GM04504 (cell line): ENCODE data around the gene FZD1.
"Not testable (repeated sequence)": the region's sequence is repeated elsewhere in the genome, so short reads cannot be mapped to it uniquely, and the experiment has no call there.

Source experiments
- DNase-seq: peaks from one replicate; pipeline ENCODE4 v3.0.0-alpha.2; 2012; ENCODE audit warnings: low read depth

The FZD1 gene

DNA sequence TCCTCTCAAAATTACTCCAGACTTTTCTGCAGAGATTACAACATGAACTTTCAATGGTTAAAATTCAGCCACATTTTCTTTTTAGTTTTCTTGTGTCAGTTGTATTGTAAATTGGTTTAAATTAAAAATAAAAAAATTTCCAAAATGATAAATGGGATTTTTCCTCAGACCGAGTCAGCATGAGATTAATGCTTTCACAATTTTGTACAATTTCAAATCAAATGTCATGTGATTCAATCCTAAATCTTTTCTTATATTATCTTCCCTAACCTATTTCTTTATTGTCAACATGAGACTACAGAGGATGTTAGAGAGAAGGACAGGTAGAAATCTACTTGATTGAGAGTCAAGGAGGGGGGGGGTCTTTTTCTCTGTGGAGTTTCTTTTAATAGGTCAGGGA is 33.7 kb downstream of the FZD1 start:
- no peak for DNase-seq

DNA sequence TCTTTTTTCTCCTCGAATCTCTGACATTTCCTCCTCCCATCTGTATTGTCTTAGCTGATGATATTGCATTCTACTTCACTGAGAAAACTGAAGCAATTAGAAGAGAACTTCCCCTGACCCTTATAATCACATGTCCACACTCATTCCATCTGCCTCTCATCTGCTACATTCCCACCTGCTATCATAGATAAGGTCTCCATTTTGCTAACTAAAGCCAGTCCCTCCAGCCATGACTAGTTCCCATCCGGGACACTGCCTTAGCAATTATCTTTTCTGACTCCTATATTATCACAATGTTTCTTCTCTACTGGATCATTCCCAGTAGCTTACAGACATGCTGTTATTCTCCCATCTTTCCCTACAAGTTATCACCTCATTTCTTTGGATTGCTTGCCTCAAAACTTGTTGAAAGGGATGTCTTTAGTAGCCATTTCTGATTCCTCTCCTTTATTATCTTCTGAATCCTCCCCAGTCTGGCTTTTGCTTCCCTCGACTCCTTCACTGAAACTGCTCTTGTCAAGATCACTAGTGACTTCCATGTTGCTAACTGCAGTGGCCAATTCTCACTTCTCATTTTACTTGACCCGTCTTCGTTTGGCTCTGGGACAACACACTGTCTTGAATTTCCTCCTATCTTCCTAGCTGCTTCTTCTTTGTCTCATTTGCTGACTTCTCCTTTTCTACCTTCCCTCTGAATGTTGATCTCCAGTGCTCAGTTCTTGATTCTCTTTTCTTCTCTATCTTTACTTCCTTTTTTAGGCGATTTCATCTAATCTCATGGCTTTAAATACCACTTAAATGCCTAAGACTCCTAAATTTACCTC is 35.9 kb downstream of the FZD1 start:
- DNase-seq: no peak

DNA sequence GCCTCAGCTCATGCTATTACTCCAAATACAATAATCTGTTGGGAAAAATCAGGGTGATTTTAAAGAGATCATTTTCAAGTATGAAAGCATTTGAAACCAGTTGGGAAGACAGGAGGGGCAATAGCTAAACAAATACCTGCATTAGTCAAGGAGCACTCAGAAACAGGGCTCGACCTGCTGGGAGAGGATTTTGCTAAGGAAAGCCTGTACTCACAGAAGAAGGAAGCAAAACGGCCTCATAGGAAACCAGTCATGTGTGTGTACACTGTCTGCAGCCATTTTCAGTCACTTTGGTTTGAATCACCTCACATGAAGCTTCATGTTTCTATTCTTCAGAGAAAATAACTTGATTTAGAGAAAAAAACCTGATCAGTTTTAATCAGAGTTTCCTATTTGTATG is 38.6 kb downstream of the FZD1 start:
- DNase-seq: no peak

DNA sequence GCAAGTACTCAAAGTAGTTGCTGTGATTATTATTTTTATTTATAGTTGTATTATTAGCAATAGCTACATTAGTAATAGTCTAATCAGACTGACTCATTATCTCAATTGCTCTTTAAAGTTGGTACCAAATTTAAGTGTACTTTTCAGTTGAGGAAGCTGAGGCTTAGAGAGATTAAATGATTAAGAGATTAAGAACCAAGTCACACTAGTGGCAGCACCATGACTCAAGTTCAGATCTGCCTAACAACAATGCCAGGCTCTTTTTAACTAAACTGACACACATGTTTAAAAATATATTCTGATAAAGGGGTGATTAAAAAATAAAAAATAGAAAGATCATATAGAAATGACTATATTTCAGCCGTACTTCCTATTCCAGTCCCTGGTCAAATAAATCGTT is 42.0 kb downstream of the FZD1 start:
- DNase-seq: no peak

DNA sequence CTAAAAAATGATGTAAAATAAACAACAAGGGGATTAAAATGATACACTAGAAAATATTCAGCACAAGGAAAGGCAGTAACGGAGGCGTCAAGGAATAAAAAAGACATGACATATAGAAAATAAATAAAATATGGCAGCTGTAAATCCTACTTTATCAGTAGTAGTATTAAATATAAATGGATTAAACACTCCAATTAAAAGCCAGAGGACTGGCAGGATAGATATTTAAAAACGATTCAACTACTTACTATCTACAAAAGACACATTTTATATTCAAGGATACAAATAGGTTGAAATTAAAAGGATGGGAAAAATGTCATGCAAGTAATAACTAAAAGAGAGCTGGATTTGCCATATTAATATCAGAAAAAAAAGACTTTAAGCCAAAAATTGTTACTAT is 43.2 kb downstream of the FZD1 start:
- no peak for DNase-seq

DNA sequence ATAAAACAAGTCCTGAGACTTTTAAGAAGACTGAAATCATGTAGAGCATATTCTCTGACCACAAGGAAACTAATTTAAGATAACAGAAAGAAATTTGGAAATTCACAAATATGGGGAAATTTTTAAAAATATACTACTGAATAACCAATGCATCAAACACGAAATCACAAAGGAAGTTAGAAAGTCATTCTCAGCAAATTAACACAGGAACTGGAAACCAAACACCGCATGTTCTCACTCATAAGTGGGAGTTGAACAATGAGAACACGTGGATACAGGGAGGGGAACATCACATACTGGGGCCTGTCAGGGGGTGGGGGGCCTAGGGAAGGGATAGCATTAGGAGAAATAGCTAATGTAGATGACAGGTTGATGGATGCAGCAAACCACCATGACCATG is 44.0 kb downstream of the FZD1 start:
- not testable (repeated sequence) for DNase-seq

DNA sequence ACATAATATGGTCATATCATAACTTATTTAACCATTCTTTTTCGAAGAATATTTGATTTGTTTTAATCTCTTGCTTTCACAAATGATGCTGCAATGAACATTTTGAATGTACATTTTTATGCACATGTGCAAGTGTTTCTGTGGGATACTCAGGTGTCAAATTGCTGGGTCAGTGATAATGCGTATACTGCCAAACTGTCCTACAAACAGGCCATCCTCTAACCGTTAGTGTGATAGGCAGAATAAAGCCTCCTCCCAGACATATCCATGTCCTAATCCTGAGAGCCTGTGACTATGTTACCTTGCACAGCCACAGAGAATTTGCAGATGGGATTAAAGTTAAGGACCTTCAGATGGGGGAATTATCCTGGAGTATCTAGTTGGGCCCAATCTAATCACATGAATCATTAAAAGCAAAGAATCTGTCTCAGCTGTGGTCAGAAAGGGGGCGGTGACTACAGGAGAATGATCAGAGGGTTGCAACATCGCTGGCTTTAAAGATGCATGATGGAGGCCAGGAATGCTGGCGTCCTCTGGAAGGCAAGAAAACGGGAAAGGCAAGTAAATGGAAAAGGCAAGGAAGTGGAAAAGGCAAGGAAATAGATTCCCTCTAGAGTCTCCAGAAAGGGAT is 46.7 kb downstream of the FZD1 start:
- peak; percentile 38 for DNase-seq

DNA sequence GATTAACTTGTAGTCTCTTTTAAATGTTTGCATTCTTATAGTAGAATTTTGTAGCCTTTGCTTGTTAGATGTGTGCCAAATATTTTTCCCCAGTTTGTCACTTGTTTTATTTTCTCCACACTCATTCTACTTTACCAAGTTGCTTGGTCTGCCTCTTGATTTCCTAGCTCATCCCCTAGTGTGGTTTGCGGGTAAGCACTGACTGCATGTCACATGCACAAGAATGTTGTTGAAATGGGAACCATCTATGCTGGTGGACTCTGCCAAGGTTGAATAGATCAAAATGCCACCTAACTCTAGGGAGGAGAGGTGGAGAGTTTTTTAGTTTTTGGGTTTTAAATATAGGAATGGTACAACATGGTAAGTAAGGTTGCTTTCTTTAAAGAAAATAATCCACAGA is 47.6 kb downstream of the FZD1 start:
- no peak for DNase-seq

DNA sequence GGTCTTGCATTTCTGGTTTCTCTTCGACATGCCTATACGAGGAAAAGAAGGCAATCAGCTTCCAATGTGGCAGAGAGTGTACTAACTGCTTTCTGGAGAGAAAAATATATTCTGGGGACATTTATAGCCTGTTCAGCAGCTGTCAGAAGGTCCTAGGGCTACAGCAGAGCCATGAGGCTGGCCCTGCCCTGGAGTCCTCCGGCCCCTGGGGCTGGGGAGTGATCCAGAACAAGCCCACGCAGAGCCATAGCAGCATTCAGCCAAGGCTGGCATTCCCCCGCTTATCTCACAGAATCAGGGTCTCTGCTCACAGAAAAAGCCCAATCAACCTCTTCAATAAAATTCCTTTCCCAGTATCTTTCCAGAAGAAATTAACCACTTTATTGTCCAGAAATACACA is 48.9 kb downstream of the FZD1 start:
- no peak for DNase-seq

DNA sequence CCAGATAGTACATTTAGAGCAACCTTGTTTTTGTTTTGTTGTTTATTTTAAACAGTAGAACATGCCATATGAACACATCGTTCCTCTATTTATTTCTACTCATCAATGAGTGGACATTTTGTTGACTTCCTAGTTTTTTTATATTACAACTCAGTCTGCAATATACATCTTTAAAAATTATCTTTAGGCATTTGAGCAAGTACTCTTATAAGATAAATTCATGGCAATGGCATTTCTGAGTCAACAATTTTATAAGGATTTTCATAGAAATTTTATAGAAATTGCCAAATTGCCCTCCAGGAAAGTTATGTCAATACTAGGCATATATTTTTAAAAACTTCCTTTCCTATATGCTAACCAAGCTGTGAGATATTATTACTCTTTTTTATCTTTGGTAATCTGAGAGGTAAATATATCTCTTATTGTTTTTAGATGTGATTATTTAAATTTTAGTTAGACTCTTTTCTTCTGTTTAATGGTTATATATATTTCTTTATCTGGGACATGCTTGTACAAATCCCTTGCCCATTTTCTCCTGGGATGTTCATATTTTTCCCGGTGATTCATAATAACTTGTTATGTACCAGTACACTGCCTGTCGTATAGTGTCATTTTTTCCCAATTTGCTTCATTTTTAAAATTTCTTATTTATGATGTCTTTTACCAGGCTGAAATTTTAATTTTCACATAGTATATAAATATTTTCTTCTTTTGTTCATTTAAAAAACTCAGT is 50.5 kb downstream of the FZD1 start:
- no peak for DNase-seq

DNA sequence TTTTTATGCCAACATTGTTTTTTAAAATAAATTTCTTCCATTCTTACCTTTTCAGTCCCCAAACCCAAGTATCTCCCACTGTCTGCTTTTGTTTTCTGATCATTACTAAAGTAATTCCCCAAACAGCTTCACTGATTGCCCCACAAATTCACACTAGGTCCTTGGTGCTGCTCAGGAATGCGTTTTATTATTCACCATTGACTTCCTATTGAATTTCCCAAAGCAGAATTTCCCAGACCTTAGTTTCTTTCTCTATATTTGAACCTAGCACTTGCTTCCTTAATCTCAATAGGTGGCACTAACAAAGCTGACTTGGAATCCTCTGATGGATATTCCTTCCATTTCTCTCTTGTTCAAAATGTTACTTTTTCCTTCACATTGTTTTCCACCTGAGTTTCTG is 52.2 kb downstream of the FZD1 start:
- no peak for DNase-seq

DNA sequence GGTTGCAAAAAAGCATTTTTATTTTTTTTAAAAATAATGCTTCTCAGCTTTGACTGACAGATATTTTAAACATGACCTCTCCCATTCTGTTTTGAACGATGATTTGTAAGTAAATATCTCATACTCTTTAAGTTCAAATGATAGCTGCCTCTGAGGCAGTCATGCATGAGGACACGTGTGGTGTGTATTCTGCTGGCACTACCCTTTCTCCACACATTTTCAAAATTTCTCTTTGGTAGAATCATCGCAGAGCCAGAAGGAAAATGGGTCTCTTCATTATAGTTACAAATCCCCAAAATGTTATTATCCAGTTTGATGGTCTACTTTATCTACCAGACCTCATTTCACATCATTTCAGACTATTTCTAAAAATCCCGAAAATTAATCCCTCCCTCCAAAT is 55.1 kb downstream of the FZD1 start:
- DNase-seq: no peak

DNA sequence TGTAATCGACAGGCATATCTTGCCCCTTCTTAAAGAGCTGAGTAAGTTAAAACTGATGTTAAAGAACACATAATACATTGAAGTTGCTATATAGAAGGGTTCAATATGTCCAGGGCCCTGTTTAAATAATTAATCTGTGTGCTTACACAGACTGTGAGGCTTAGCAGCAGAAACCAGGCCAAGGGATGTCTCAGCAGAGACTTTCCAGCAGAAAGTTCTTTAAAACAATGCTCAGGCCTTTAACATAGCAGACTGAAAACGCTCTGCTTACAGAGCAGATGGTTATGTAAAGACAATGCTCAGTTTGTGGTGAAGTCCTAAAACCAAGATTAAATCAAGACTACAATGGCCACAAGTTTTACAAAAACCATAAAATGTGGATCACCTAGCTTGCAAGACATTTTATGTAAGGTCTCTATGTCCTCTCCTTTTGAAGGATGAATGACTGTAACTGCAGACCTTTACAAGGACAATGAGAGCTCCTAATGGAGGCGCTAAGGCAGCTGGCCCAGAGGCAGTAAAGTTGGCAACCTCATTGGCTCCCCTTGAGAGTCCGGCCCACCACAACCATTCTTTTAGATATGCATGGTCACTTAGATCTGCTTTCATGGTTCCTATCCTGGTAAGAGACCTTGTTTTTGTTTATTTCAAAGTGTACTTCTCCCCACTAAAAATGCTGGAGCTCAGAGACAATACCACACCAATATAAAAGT is 56.3 kb downstream of the FZD1 start:
- DNase-seq: no peak
